Neural cell (in vitro differentiated cells): Measurements from ENCODE around the gene EFCAB12.

Experiments used
- CTCF ChIP-seq: fragments of 450-650 bp; IDR thresholded peaks from 2 replicates; pipeline ENCODE4 v1.5.1; 2014; ENCODE audit warnings: antibody characterized with exemption, mild to moderate bottlenecking, moderate library complexity; ENCODE audit not compliant: poor library complexity, severe bottlenecking
- EZH2 ChIP-seq: fragments of 200-600, 300-800 bp; shearing (Covaris generic), sonication (generic); IDR thresholded peaks from 2 replicates; pipeline ENCODE4 v1.6.1; 2014; ENCODE audit warnings: antibody characterized with exemption, low read length, borderline replicate concordance, mild to moderate bottlenecking; ENCODE audit not compliant: insufficient read depth, poor library complexity, severe bottlenecking
- POLR2AphosphoS5 ChIP-seq: IDR thresholded peaks from 2 replicates; pipeline ENCODE4 v1.6.1; 2012
- TF ChIP-seq, protein P1 (sequence below): IDR thresholded peaks from 2 replicates; pipeline ENCODE4 v1.6.1; 2012; ENCODE audit warnings: borderline replicate concordance

DNA sequence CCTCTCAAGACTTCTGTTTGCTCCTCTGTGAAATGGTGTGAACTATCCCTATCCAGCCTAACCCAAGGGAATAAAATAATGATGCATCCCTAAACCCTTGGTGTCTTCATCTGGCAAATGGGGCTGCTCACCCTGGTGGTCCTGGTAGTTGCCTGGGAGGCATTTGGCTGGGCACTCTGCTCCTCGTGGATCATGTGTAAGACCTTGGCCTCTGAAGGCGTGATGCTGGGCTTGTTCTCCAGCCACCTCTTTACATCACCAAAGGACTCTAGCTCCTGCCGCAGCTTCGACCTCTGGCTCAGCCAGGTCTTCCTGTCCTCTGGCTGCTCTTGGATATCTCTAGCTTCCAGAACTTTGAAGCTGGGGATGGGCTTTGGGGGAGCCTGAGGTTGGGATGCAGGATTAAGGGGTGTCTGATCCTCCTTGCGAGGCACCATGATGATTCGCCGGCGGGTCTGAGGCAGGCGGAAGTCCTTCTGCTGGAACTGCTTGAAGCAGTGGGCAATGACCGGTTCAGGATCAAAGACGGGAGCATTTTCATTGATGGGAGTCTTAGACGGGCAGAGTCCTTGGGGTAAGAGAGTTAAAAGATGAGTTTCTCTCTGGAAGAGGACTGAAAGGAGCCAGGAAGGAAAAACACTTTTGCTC lies 7.1 kb downstream of the EFCAB12 start:
- TF ChIP-seq POLR2AphosphoS5 (no peak), CTCF (no peak), EZH2 (no peak)
- TF ChIP-seq, protein P1, sequence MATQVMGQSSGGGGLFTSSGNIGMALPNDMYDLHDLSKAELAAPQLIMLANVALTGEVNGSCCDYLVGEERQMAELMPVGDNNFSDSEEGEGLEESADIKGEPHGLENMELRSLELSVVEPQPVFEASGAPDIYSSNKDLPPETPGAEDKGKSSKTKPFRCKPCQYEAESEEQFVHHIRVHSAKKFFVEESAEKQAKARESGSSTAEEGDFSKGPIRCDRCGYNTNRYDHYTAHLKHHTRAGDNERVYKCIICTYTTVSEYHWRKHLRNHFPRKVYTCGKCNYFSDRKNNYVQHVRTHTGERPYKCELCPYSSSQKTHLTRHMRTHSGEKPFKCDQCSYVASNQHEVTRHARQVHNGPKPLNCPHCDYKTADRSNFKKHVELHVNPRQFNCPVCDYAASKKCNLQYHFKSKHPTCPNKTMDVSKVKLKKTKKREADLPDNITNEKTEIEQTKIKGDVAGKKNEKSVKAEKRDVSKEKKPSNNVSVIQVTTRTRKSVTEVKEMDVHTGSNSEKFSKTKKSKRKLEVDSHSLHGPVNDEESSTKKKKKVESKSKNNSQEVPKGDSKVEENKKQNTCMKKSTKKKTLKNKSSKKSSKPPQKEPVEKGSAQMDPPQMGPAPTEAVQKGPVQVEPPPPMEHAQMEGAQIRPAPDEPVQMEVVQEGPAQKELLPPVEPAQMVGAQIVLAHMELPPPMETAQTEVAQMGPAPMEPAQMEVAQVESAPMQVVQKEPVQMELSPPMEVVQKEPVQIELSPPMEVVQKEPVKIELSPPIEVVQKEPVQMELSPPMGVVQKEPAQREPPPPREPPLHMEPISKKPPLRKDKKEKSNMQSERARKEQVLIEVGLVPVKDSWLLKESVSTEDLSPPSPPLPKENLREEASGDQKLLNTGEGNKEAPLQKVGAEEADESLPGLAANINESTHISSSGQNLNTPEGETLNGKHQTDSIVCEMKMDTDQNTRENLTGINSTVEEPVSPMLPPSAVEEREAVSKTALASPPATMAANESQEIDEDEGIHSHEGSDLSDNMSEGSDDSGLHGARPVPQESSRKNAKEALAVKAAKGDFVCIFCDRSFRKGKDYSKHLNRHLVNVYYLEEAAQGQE = no peak
